Gastrocnemius medialis (tissue), 4 donors: ENCODE measurements around the gene ZBTB7A. TPM values are rescaled to one million over a fixed set of nuclear protein-coding genes. Genes with fewer than 3 reads are reported as not detected.

Experiments used
- ATAC-seq, 2 donors: fragments of 150-250 bp; one replicate each; pipeline ENCODE4 v1.9.1; 2016
- DNase-seq, 2 donors: peaks; one replicate each; pipeline ENCODE4 v3.0.0-alpha.2; 2019
- H3K27ac ChIP-seq, 4 donors: fragments of 200-600 bp; sonication (generic); 1 replicate in 1 of 4; 2 replicates in 3 of 4; pipeline ENCODE4 v1.5.1; 2016 to 2018; ENCODE audit warnings: mild to moderate bottlenecking in 2 of 4, moderate library complexity in 1 of 4
- H3K27me3 ChIP-seq, 3 donors: fragments of 200-600 bp; sonication (generic) in 2 of 3; 1 replicate in 1 of 3; 2 replicates in 2 of 3; pipeline versions ENCODE4 v1.5.1 to v1.6.0; 2016 to 2019; ENCODE audit warnings: mild to moderate bottlenecking in 1 of 3, moderate library complexity in 1 of 3
- H3K36me3 ChIP-seq, 2 donors: fragments of 200-600 bp; sonication (generic) in 1 of 2; one replicate each; pipeline ENCODE4 v1.5.1; 2017 to 2018
- H3K4me1 ChIP-seq, 2 donors: fragments of 200-600 bp; sonication (generic) in 1 of 2; one replicate each; pipeline ENCODE4 v1.5.1; 2016 to 2017; ENCODE audit warnings: mild to moderate bottlenecking in 2 of 2
- H3K4me3 ChIP-seq, 4 donors: fragments of 200-600 bp; sonication (generic) in 3 of 4; 1 replicate in 1 of 4; 2 replicates in 3 of 4; pipeline ENCODE4 v1.5.1; 2016 to 2019; ENCODE audit warnings: mild to moderate bottlenecking in 2 of 4
- H3K9me3 ChIP-seq, 3 donors: fragments of 200-600 bp; sonication (generic) in 2 of 3; 1 replicate in 1 of 3; 2 replicates in 2 of 3; pipeline ENCODE4 v1.5.1; 2016 to 2019
- CTCF ChIP-seq, 5 experiments: fragments of 450-650 bp in 3 of 5; fragments of 200-600 bp in 2 of 5; sonication (generic) in 2 of 5; IDR thresholded peaks in 4 of 5; conservative IDR thresholded peaks in 1 of 5; 1 replicate in 4 of 5; 2 replicates in 1 of 5; pipeline ENCODE4 v1.5.1; 2016 to 2019; ENCODE audit warnings: antibody characterized with exemption in 5 of 5, mild to moderate bottlenecking in 3 of 5, moderate library complexity in 3 of 5
- POLR2A ChIP-seq, 2 donors: fragments of 450-650 bp; IDR thresholded peaks; one replicate each; pipeline ENCODE4 v1.6.1; 2017; ENCODE audit warnings: antibody characterized with exemption in 2 of 2, mild to moderate bottlenecking in 2 of 2, moderate library complexity in 2 of 2
- in situ Hi-C, 4 donors: fragments of 200-750 bp; cut with MboI; loops; one replicate each; pipeline versions ENCODE4 v1.15.0 to v1.8.0; 2017; ENCODE audit warnings: low sequenced_read_pairs in 4 of 4
- intact Hi-C: fragments of 100-400 bp; cut with DNase I; formaldehyde crosslinking; loops from one replicate; pipeline ENCODE4 v1.15.1; 2023; ENCODE audit warnings: low total_unique reads
- total RNA-seq, 4 donors: library from RNA; depleted of rRNA; stranded (reverse); fragments of >200 nt; gene quantifications; one replicate each; pipeline versions ENCODE4 v1.1.0 to v1.2.3, GENCODE V29; 2016

The ZBTB7A gene
- total RNA-seq, 4 donors from 2014 or later = 50.0 to 104 (median 91.9) TPM

- in situ Hi-C loops = loop anchor here in 2 of 4 donors (10.0 kb wide), 2 partner anchors 59 to 79 kb away; partner anchors contain the start of genes EEF2 (in 1 of the 2) and PIAS4 (in 1 of the 2)
These were observed 2.6 kb downstream of the ZBTB7A start for GRCh38 chr19:4064149-4064495.

GRCh38 chr19:4063369-4064148, 3.1 kb downstream of the ZBTB7A start:
- TF ChIP-seq CTCF (IDR thresholded peaks at IDR 0.05 in 4 of 5, conservative IDR thresholded peaks at IDR 0.05 in 1 of 5) (peak in 4 of 5 experiments; percentile 13 to 26 (median 14)), POLR2A (IDR thresholded peaks at IDR 0.05) (no peak)
- H3K9me3 ChIP-seq = no peaks in the 10 kb centered on the region
- peaks cover 57 to 58% of the 10 kb centered on the region in 2 donors for H3K4me1 ChIP-seq
- intact Hi-C loops (loop anchor here (2.0 to 10.0 kb wide), 4 partner anchors 79 to 1969 kb away; partner anchors contain the start of genes CHAF1A, EEF2, IZUMO4 and MOB3A), in situ Hi-C loops (loop anchor here in 2 of 4 donors (10.0 kb wide), 2 partner anchors 59 to 79 kb away; partner anchors contain the start of genes EEF2 (in 1 of the 2) and PIAS4 (in 1 of the 2))
- no peaks in the 10 kb centered on the region for H3K36me3 ChIP-seq
- ATAC-seq (no peak), DNase-seq (peak in 1 of 2 donors; percentile 39)
- H3K4me3 ChIP-seq = peak overlapping the region; percentile 71 to 96 (median 82)
- H3K27me3 ChIP-seq = no peaks in the 10 kb centered on the region
- peak overlapping the region; percentile 99 to 100 (median 100) for H3K27ac ChIP-seq

More at GRCh38 chr19:4064149-4064495, 2.6 kb downstream of the ZBTB7A start:
- peak; percentile 42 to 55 for TF ChIP-seq POLR2A (IDR thresholded peaks at IDR 0.05)
- TF ChIP-seq CTCF (IDR thresholded peaks at IDR 0.05 in 4 of 5, conservative IDR thresholded peaks at IDR 0.05 in 1 of 5) = peak in 1 of 5 experiments; percentile 2
- H3K4me3 ChIP-seq = peak overlapping the region; percentile 71 to 96 (median 82)
- peak overlapping the region; percentile 99 to 100 (median 100) for H3K27ac ChIP-seq
- intact Hi-C loops = loop anchor here (2.0 to 10.0 kb wide), 4 partner anchors 79 to 1969 kb away; partner anchors contain the start of genes CHAF1A, EEF2, IZUMO4 and MOB3A
- H3K36me3 ChIP-seq = no peaks in the 10 kb centered on the region
- peaks cover 51 to 53% of the 10 kb centered on the region in 2 donors for H3K4me1 ChIP-seq
- ATAC-seq (no peak), DNase-seq (peak in 1 of 2 donors; percentile 40)
- H3K27me3 ChIP-seq = no peaks in the 10 kb centered on the region
- H3K9me3 ChIP-seq = no peaks in the 10 kb centered on the region

- peak overlapping the region; percentile 71 to 96 (median 82) for H3K4me3 ChIP-seq
- TF ChIP-seq CTCF (IDR thresholded peaks at IDR 0.05 in 4 of 5, conservative IDR thresholded peaks at IDR 0.05 in 1 of 5) (no peak), POLR2A (IDR thresholded peaks at IDR 0.05) (no peak)
- no peaks in the 10 kb centered on the region for H3K27me3 ChIP-seq
- H3K9me3 ChIP-seq = no peaks in the 10 kb centered on the region
- peak overlapping the region; percentile 99 to 100 (median 100) for H3K27ac ChIP-seq
- intact Hi-C loops = loop anchor here (10.0 kb wide), 3 partner anchors 342 to 1968 kb away; partner anchors contain the start of genes CHAF1A, IZUMO4, MOB3A and NCLN
- no peaks in the 10 kb centered on the region for H3K36me3 ChIP-seq
- ATAC-seq = no peak
- H3K4me1 ChIP-seq = peaks cover 59 to 63% of the 10 kb centered on the region in 2 donors
- in situ Hi-C loops = loop anchor here in 2 of 4 donors (10.0 kb wide), 2 partner anchors 58 to 78 kb away; partner anchors contain the start of genes EEF2 (in 1 of the 2) and PIAS4 (in 1 of the 2)
- no peak for DNase-seq
These were observed 4.0 kb downstream of the ZBTB7A start for GRCh38 chr19:4062419-4063368.
